ENCODE data around the gene ATP5F1E.
A peak's percentile ranks its signal among the peaks of the same experiment; 100 is the strongest.
"Not testable (repeated sequence)": the region's sequence is repeated elsewhere in the genome, so short reads cannot be mapped to it uniquely, and the experiment has no call there.

ATP5F1E gene

GRCh38 chr20:59042796-59043631 is 10.9 kb upstream of the ATP5F1E start:
- DNase-seq (ENCODE audit: low read depth): peak; percentile 68

GRCh38 chr20:59042151-59042795 is 10.1 kb upstream of the ATP5F1E start, which contains the start of gene PRELID3B:
Gene PRELID3B, minus strand, starts transcription at chr20:59042786. Its CDS starts 56 bp downstream, at chr20:59042730.
- DNase-seq (ENCODE audit: low read depth): no peak

- not testable (repeated sequence) for DNase-seq (ENCODE audit: low read depth)
Measured at GRCh38 chr20:59041487-59041886, 9.4 kb upstream of the ATP5F1E start.

- no peak for DNase-seq (ENCODE audit: low read depth)
Measured at GRCh38 chr20:59040667-59041066, 8.5 kb upstream of the ATP5F1E start.

GRCh38 chr20:59039233-59039632 is 7.1 kb upstream of the ATP5F1E start:
- no peak for DNase-seq (ENCODE audit: low read depth)

- no peak for DNase-seq (ENCODE audit: low read depth)
Measured at GRCh38 chr20:59037386-59037785, 5.3 kb upstream of the ATP5F1E start.

- DNase-seq (ENCODE audit: low read depth): no peak
Measured at GRCh38 chr20:59035381-59035780, 3.2 kb upstream of the ATP5F1E start.

- no peak for DNase-seq (ENCODE audit: low read depth)
Measured at GRCh38 chr20:59033616-59034165, 1.6 kb upstream of the ATP5F1E start.

GRCh38 chr20:59033093-59033492 is 958 bp upstream of the ATP5F1E start:
- no peak for DNase-seq (ENCODE audit: low read depth)

GRCh38 chr20:59032713-59033059 is 551 bp upstream of the ATP5F1E start:
- no peak for DNase-seq (ENCODE audit: low read depth)

GRCh38 chr20:59031564-59032022 is 542 bp downstream of the ATP5F1E start:
- no peak for DNase-seq (ENCODE audit: low read depth)

GRCh38 chr20:59030911-59031563 is 1.1 kb downstream of the ATP5F1E start:
- DNase-seq (ENCODE audit: low read depth): no peak

GRCh38 chr20:59028812-59029211 is 3.3 kb downstream of the ATP5F1E start:
- no peak for DNase-seq (ENCODE audit: low read depth)

GRCh38 chr20:59027741-59028320 is 4.3 kb downstream of the ATP5F1E start:
- peak; percentile 44 for DNase-seq (ENCODE audit: low read depth)

- no peak for DNase-seq (ENCODE audit: low read depth)
Measured at GRCh38 chr20:59026904-59027740, 5.0 kb downstream of the ATP5F1E start.

- DNase-seq (ENCODE audit: low read depth): no peak
Measured at GRCh38 chr20:59025511-59025910, 6.6 kb downstream of the ATP5F1E start.

- DNase-seq (ENCODE audit: low read depth): no peak
Measured at GRCh38 chr20:59025086-59025485, 7.0 kb downstream of the ATP5F1E start.

GRCh38 chr20:59024111-59024530 is 8.0 kb downstream of the ATP5F1E start:
- DNase-seq (ENCODE audit: low read depth): no peak

GRCh38 chr20:59023616-59024015 is 8.5 kb downstream of the ATP5F1E start:
- DNase-seq (ENCODE audit: low read depth): no peak

GRCh38 chr20:59022754-59023153 is 9.4 kb downstream of the ATP5F1E start:
- DNase-seq (ENCODE audit: low read depth): no peak

GRCh38 chr20:59020938-59021551 is 11.1 kb downstream of the ATP5F1E start:
- DNase-seq (ENCODE audit: low read depth): no peak

Measured in HS-5 (cell line).